Memory B cell (primary cell): ENCODE results near the gene NEO1.

Source experiments
- ATAC-seq: fragments of 150-1000 bp; cut with Tn5 transposase; 2 replicates; pipeline ENCODE4 v1.10.0; 2021; ENCODE audit warnings: low read depth, mild to moderate bottlenecking, moderate library complexity
- DNase-seq, 2 donors: peaks; one replicate each; pipeline ENCODE4 v3.0.0; 2022; ENCODE audit warnings: low spot score in 2 of 2
- H3K27ac Mint-ChIP-seq: one replicate; pipeline ENCODE4 v1.8.0; 2022; ENCODE audit warnings: mild to moderate bottlenecking, moderate library complexity, mixed read lengths
- H3K27me3 Mint-ChIP-seq: one replicate; pipeline ENCODE4 v1.8.0; 2022; ENCODE audit warnings: mixed read lengths
- H3K36me3 Mint-ChIP-seq: one replicate; pipeline ENCODE4 v1.8.0; 2022; ENCODE audit warnings: mild to moderate bottlenecking, mixed read lengths
- H3K4me1 Mint-ChIP-seq: one replicate; pipeline ENCODE4 v1.8.0; 2022; ENCODE audit warnings: mixed read lengths
- H3K4me3 Mint-ChIP-seq: one replicate; pipeline ENCODE4 v1.8.0; 2022; ENCODE audit warnings: mild to moderate bottlenecking, moderate library complexity, mixed read lengths
- H3K9me3 Mint-ChIP-seq: one replicate; pipeline ENCODE4 v1.8.0; 2022; ENCODE audit warnings: mixed read lengths

Gene NEO1, protein sequence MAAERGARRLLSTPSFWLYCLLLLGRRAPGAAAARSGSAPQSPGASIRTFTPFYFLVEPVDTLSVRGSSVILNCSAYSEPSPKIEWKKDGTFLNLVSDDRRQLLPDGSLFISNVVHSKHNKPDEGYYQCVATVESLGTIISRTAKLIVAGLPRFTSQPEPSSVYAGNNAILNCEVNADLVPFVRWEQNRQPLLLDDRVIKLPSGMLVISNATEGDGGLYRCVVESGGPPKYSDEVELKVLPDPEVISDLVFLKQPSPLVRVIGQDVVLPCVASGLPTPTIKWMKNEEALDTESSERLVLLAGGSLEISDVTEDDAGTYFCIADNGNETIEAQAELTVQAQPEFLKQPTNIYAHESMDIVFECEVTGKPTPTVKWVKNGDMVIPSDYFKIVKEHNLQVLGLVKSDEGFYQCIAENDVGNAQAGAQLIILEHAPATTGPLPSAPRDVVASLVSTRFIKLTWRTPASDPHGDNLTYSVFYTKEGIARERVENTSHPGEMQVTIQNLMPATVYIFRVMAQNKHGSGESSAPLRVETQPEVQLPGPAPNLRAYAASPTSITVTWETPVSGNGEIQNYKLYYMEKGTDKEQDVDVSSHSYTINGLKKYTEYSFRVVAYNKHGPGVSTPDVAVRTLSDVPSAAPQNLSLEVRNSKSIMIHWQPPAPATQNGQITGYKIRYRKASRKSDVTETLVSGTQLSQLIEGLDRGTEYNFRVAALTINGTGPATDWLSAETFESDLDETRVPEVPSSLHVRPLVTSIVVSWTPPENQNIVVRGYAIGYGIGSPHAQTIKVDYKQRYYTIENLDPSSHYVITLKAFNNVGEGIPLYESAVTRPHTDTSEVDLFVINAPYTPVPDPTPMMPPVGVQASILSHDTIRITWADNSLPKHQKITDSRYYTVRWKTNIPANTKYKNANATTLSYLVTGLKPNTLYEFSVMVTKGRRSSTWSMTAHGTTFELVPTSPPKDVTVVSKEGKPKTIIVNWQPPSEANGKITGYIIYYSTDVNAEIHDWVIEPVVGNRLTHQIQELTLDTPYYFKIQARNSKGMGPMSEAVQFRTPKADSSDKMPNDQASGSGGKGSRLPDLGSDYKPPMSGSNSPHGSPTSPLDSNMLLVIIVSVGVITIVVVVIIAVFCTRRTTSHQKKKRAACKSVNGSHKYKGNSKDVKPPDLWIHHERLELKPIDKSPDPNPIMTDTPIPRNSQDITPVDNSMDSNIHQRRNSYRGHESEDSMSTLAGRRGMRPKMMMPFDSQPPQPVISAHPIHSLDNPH (N-terminal part only)

DNA sequence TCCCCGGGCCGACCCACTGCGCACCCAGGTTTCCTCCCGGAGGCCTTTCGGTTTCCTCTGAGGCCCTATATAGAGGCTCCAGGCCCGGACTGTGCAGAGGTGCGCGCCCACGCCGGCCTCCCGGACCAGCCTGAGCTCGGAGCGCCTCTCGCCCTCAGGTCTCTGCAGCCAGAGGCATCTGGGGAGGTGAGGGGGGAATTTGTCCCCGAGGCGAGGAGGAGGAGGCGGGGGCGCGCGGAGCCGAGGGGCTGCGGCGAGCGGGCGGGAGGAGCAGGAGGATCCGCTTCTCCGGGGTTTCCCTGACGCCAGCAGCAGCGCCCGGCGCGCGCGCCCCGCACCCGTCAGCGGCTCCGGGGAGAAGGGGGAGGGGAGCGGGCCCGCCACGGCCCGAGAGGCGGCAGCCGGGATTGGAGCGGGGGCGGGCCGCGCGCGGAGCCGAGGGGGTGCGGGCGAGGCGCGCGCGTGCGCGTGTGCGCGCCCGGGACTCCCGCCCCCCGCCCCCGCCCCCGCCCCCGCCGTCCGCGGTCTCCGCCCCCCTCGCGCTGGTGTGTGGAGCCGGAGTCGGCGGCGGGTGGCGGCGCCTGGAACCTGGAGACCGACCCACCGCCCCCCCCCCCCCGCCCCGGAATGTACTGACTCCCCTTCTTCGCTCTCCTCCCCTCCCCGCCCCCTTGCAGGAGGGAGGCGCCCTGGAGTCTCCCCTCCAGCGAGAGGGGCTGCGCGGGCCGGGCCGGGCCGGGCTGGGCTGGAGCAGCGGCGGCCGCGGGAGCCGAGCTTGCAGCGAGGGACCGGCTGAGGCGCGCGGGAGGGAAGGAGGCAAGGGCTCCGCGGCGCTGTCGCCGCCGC, at the start of gene NEO1:
NEO1 (plus strand) TSS at position 657 of the 846 bp plus-strand sequence. CDS start 213 bp downstream, outside the sequence.
- Mint-ChIP-seq H3K9me3 (no peaks in the 10 kb centered on the region), H3K4me1 (peaks cover 7% of the 10 kb centered on the region), H3K4me3 (peak within 1 kb of the TSS; percentile 84), H3K27ac (peak within 1 kb of the TSS; percentile 32), H3K36me3 (no peaks in the 10 kb centered on the region), H3K27me3 (peaks cover 1% of the 10 kb centered on the region)
- peak; percentile 78 for ATAC-seq
- DNase-seq: peak; percentile 73 to 81

DNA sequence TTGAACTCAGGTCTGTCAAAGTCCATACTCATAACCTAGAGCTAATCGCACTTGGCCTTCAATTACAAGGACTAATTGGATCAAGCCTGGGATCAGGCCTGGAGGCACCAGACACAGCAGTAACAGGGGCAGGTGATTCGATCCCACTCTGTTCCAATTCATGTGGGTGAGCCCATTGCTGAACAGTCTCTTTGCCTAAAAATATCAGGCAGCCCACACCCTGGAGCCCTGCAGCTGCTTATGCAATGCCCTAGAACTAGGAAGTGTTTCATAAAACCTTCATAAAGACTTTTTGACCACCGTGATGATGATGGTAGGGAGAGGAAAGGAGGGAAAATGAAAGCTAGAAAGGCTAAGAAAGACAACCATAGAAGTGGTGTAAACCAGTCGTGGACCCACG, 47.8 kb upstream of the NEO1 start:
- DNase-seq: no peak
- no peaks in the 10 kb centered on the region for H3K36me3 Mint-ChIP-seq
- peaks cover 19% of the 10 kb centered on the region for H3K27me3 Mint-ChIP-seq
- no peak overlapping the region for H3K27ac Mint-ChIP-seq
- H3K9me3 Mint-ChIP-seq: no peaks in the 10 kb centered on the region
- ATAC-seq: no peak
- H3K4me1 Mint-ChIP-seq: no peaks in the 10 kb centered on the region
- H3K4me3 Mint-ChIP-seq: no peak overlapping the region

GRCh38 chr15:73005032-73005431, 47.2 kb upstream of the NEO1 start:
- Mint-ChIP-seq H3K27ac (no peak overlapping the region), H3K27me3 (peaks cover 18% of the 10 kb centered on the region), H3K4me1 (no peaks in the 10 kb centered on the region), H3K4me3 (no peak overlapping the region), H3K36me3 (no peaks in the 10 kb centered on the region), H3K9me3 (no peaks in the 10 kb centered on the region)
- DNase-seq: no peak
- no peak for ATAC-seq

DNA sequence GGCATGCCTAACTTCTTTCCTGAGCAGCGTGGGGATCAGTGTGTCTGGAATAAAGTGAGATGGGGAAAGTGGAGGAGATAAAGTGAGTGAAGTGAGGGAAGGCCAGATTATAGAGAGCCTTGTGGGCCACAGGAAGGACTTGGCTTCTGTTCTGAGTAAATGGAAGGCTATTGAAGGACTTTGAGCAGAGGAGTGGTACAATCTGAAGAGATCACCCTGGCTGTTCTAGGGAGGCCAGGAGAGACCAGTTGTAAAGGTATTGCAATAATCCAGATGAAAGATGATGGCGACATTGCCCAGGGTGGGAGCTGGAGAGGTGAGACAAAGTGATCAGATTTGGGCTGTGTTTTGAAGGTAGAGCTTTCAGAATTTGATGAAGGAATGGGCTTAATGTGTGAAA, 46.8 kb upstream of the NEO1 start:
- Mint-ChIP-seq H3K4me3 (no peak overlapping the region), H3K9me3 (no peaks in the 10 kb centered on the region), H3K27ac (no peak overlapping the region), H3K36me3 (no peaks in the 10 kb centered on the region), H3K27me3 (peaks cover 18% of the 10 kb centered on the region), H3K4me1 (no peaks in the 10 kb centered on the region)
- DNase-seq: no peak
- no peak for ATAC-seq

DNA sequence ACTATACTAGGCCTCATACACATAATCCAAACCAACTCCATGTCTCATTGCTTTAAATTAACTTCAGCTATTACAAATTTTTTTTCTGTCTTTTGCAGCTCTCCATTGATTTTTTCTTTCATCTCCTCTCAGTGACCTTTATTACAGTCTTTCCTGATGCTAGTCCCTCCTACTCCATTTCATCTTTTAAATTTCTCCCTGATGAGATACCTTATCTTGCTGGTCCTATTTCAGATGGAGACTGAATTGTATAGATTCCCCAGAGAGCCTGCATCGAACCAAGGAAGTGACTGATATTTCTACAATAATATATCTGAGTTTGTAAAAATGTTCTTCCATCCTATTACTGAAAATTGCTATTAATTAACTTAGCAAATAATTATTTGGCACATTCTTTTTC, 45.7 kb upstream of the NEO1 start:
- Mint-ChIP-seq H3K36me3 (no peaks in the 10 kb centered on the region), H3K27me3 (peaks cover 18% of the 10 kb centered on the region), H3K9me3 (no peaks in the 10 kb centered on the region), H3K27ac (no peak overlapping the region), H3K4me1 (no peaks in the 10 kb centered on the region), H3K4me3 (no peak overlapping the region)
- DNase-seq (no peak), ATAC-seq (no peak)

- no peaks in the 10 kb centered on the region for H3K4me1 Mint-ChIP-seq
- peaks cover 17% of the 10 kb centered on the region for H3K27me3 Mint-ChIP-seq
- ATAC-seq (no peak), DNase-seq (no peak)
- no peaks in the 10 kb centered on the region for H3K9me3 Mint-ChIP-seq
- H3K36me3 Mint-ChIP-seq: no peaks in the 10 kb centered on the region
- H3K4me3 Mint-ChIP-seq: no peak overlapping the region
- no peak overlapping the region for H3K27ac Mint-ChIP-seq
Observed at GRCh38 chr15:73009066-73010056, 42.9 kb upstream of the NEO1 start.

DNA sequence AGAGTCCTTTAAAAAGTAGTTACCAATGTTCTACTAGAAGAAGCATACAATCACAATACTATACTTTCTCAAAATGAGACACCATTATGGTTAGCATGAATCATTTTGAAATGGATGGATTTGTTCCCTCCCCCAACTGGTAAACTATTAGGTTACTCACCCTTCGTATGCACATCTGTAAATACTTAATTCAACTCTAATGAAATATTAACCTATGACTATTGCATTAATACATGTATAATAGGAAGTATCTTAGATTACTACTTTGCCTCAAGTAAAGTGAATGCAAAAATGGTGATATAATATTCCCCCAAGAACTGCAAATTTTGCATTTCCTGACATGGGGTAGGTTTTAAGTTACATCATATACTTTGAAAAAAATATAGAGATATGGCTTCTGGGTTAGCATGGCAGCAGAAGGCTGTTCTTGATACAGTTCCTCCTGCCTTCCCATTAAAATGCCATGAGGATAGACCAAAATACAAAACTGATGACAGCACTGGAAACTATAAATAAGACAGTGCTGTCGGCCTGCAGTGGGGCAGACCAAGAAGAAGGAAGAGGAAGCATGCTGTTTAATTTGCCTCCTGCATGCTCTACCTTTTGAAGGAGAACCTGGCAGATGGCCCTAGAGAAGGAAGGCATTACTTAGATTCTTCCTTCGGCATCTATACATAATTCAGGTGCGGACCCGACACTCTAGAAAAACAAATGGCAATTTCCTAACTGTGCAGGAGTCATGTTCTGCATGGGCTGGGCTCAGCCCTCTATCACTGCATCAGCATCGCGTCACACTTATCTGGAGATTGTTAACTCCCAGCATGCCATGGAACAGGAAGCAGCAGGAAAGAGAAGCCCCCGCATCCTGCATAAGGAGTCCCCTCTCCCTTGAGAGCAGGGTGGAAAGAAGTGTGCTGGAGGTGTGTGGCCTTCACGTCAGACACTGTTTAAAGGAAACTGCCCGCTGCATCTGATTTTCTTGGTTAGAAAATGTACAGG, 41.8 kb upstream of the NEO1 start:
- Mint-ChIP-seq H3K9me3 (no peaks in the 10 kb centered on the region), H3K27me3 (peaks cover 11% of the 10 kb centered on the region), H3K27ac (no peak overlapping the region), H3K4me3 (no peak overlapping the region), H3K36me3 (no peaks in the 10 kb centered on the region), H3K4me1 (no peaks in the 10 kb centered on the region)
- ATAC-seq: no peak
- DNase-seq: no peak

DNA sequence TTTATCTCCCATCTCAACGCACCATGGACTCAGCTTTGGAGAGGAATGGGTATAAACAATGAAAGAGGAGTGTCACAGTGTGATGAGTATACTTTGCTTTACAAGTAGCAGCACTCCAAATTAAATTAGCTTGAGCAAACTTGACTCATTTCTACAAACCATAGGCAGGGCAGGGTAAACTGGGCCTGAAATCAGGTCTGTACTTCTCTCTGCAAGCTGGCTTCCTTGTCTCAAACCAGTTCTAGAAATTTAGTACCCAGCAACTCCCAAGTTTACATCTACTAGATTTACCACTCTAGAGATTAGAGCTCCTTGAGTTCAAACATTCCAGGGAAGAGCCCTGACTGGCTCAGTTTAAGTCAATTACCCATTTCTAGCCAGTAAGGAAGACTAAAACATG, 37.4 kb upstream of the NEO1 start:
- H3K27me3 Mint-ChIP-seq: peaks cover 4% of the 10 kb centered on the region

GRCh38 chr15:73015493-73015892, 36.8 kb upstream of the NEO1 start:
- DNase-seq (no peak), ATAC-seq (no peak)
- Mint-ChIP-seq H3K27me3 (peaks cover 4% of the 10 kb centered on the region), H3K27ac (no peak overlapping the region), H3K4me3 (no peak overlapping the region), H3K9me3 (no peaks in the 10 kb centered on the region), H3K36me3 (no peaks in the 10 kb centered on the region), H3K4me1 (no peaks in the 10 kb centered on the region)

More for the DNA sequence above, 37.4 kb upstream of the NEO1 start:
- H3K9me3 Mint-ChIP-seq: no peaks in the 10 kb centered on the region
- no peaks in the 10 kb centered on the region for H3K36me3 Mint-ChIP-seq
- no peaks in the 10 kb centered on the region for H3K4me1 Mint-ChIP-seq
- DNase-seq (no peak), ATAC-seq (no peak)
- H3K4me3 Mint-ChIP-seq: no peak overlapping the region
- H3K27ac Mint-ChIP-seq: no peak overlapping the region

DNA sequence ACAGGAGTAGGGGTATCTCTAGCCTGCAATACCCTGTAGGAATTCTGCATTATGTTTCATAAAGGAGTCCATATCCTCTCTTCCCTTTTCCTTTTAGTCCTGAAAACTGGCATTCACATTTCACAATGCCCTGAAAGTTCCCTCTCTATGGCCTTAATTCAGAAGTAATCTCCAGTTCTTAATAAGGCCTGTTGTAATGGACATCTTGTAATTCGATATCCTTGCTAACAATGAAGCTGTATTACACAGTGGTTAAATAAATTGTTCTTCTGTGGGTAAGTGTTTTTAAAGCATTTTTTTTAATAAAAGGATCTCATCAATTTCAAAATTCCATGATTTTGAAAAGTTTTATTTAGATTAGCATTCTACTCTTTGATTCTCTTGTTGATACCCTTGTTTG, 34.3 kb upstream of the NEO1 start:
- H3K4me1 Mint-ChIP-seq: no peaks in the 10 kb centered on the region
- DNase-seq: no peak
- H3K27ac Mint-ChIP-seq: no peak overlapping the region
- H3K4me3 Mint-ChIP-seq: no peak overlapping the region
- H3K9me3 Mint-ChIP-seq: no peaks in the 10 kb centered on the region
- H3K36me3 Mint-ChIP-seq: no peaks in the 10 kb centered on the region
- no peak for ATAC-seq
- H3K27me3 Mint-ChIP-seq: peaks cover 8% of the 10 kb centered on the region

- no peak for ATAC-seq
- Mint-ChIP-seq H3K4me3 (no peak overlapping the region), H3K36me3 (no peaks in the 10 kb centered on the region), H3K27me3 (peaks cover 5% of the 10 kb centered on the region), H3K4me1 (no peaks in the 10 kb centered on the region), H3K9me3 (no peaks in the 10 kb centered on the region), H3K27ac (no peak overlapping the region)
- no peak for DNase-seq
Observed at GRCh38 chr15:73019154-73019553, 33.1 kb upstream of the NEO1 start.
